ENCODE results near the gene ZNF497. TPM values are rescaled to one million over a fixed set of nuclear protein-coding genes. Genes with fewer than 3 reads are reported as not detected.

ZNF497 gene
- total and polyA plus RNA-seq, 2 of the 13 experiments (the other 11 are each of a cell fraction or from before 2014, with no cell fraction given), result 1.5 to 1.9 TPM

GRCh38 chr19:58356766-58357480 lies 5.6 kb downstream of the ZNF497 start:
- 92% methylated on average over 31 of the region's 75 CpGs for WGBS (ENCODE audit: low lambda C conversion rate)
- no peaks in the 10 kb centered on the region for H3K79me2 ChIP-seq (ENCODE audit: insufficient read depth, low read length)
- H3K36me3 ChIP-seq (replicated peaks in 1 of 2; ENCODE audit: control insufficient read depth in 1 of 2, insufficient read depth in 2 of 2, low read length in 2 of 2), result no peaks in the 10 kb centered on the region
- intact Hi-C loops (cut with micrococcal nuclease; ENCODE audit: unreplicated experiment), result no loop called here
- no peaks in the 10 kb centered on the region for H4K20me1 ChIP-seq (ENCODE audit: insufficient read depth, low read length)
- CTCF ChIA-PET (ENCODE audit: low intra/inter-chr PET ratio, low total read pairs), result no interaction called here
- POLR2A ChIA-PET, result no interaction called here
- BruUV-seq (replicated peaks), result no TSS peak
- H3K9me3 ChIP-seq (ENCODE audit: low read length), result no peaks in the 10 kb centered on the region
- H3K4me3 ChIP-seq (replicated peaks in 1 of 3; ENCODE audit: insufficient read depth in 1 of 3, low read depth in 2 of 3, low read length in 3 of 3), result no peak overlapping the region
- H3K9ac ChIP-seq (ENCODE audit: insufficient read depth, low read depth, low read length), result no peak overlapping the region
- peaks cover 47% of the 10 kb centered on the region for H3K4me1 ChIP-seq (ENCODE audit: insufficient read depth, low read length)
- no peak for DNase-seq (ENCODE audit: low spot score)
- H2AFZ ChIP-seq (ENCODE audit: low read length), result no peak overlapping the region
- ATAC-seq, result no peak
- no peak for FAIRE-seq
- TF ChIP-seq HBP1 (CRISPR knock-in tag; IDR thresholded peaks at IDR 0.05; ENCODE audit: low read depth) (no peak), RBM22 (optimal IDR thresholded peaks at IDR 0.05; ENCODE audit: low read length) (no peak), U2AF2 (IDR thresholded peaks at IDR 0.05; ENCODE audit: low read depth, low read length) (no peak), ZNF703 (CRISPR knock-in tag; IDR thresholded peaks at IDR 0.05; ENCODE audit: borderline replicate concordance) (no peak), GABPA (IDR thresholded peaks at IDR 0.05; ENCODE audit: low read depth, low read length) (no peak), GABPA (CRISPR knock-in tag; IDR thresholded peaks at IDR 0.05; ENCODE audit: low read depth) (no peak)
- TF ChIP-seq, protein P1, sequence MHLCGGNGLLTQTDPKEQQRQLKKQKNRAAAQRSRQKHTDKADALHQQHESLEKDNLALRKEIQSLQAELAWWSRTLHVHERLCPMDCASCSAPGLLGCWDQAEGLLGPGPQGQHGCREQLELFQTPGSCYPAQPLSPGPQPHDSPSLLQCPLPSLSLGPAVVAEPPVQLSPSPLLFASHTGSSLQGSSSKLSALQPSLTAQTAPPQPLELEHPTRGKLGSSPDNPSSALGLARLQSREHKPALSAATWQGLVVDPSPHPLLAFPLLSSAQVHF (CRISPR knock-in tag; IDR thresholded peaks at IDR 0.05), result no peak
- no peak overlapping the region for H3K27ac ChIP-seq (ENCODE audit: extremely low read length, insufficient read depth, low read length)
- H3K27me3 ChIP-seq (ENCODE audit: control insufficient read depth in 1 of 2, insufficient read depth in 2 of 2, low read length in 2 of 2), result no peaks in the 10 kb centered on the region
- H3K4me2 ChIP-seq (ENCODE audit: low read depth, low read length), result no peak overlapping the region
- in situ Hi-C loops (cut with HindIII; ENCODE audit: extremely low pct_ligation_motif_present, low pct_unique_long_range_greater_than_20kb), result no loop called here
